ENCODE measurements around the gene CDK18.

The CDK18 gene

GRCh38 chr1:205541161-205541886 lies 36.9 kb downstream of the CDK18 start:
- no peaks in the 10 kb centered on the region for H3K36me3 ChIP-seq
- H3K27me3 ChIP-seq, result no peaks in the 10 kb centered on the region
- no peak for TF ChIP-seq CTCF (IDR thresholded peaks at IDR 0.05; ENCODE audit: low read depth, low read length)

GRCh38 chr1:205542367-205542766 lies 37.9 kb downstream of the CDK18 start:
- peak; percentile 1 for DNase-seq
- H3K4me1 ChIP-seq, result no peaks in the 10 kb centered on the region
- H3K4me3 ChIP-seq (ENCODE audit: low read depth, low read length), result no peak overlapping the region
- H3K9me3 ChIP-seq, result no peaks in the 10 kb centered on the region
- no peaks in the 10 kb centered on the region for H3K36me3 ChIP-seq
- TF ChIP-seq CTCF (IDR thresholded peaks at IDR 0.05; ENCODE audit: low read depth, low read length), result no peak
- H3K27me3 ChIP-seq, result no peaks in the 10 kb centered on the region

More at GRCh38 chr1:205541161-205541886, 36.9 kb downstream of the CDK18 start:
- H3K9me3 ChIP-seq, result no peaks in the 10 kb centered on the region
- H3K4me3 ChIP-seq (ENCODE audit: low read depth, low read length), result no peak overlapping the region
- H3K4me1 ChIP-seq, result no peaks in the 10 kb centered on the region
- DNase-seq, result peak; percentile 0

GRCh38 chr1:205543351-205544301 lies 39.2 kb downstream of the CDK18 start:
- H3K9me3 ChIP-seq, result no peaks in the 10 kb centered on the region
- H3K27me3 ChIP-seq, result no peaks in the 10 kb centered on the region
- H3K36me3 ChIP-seq, result no peaks in the 10 kb centered on the region
- TF ChIP-seq CTCF (IDR thresholded peaks at IDR 0.05; ENCODE audit: low read depth, low read length), result no peak
- H3K4me1 ChIP-seq, result no peaks in the 10 kb centered on the region
- H3K4me3 ChIP-seq (ENCODE audit: low read depth, low read length), result peak overlapping the region; percentile 43
- DNase-seq, result peak; percentile 70

GRCh38 chr1:205545001-205545919 lies 40.8 kb downstream of the CDK18 start:
- Histone ChIP-seq H3K36me3 (no peaks in the 10 kb centered on the region), H3K9me3 (no peaks in the 10 kb centered on the region), H3K4me1 (no peaks in the 10 kb centered on the region), H3K27me3 (no peaks in the 10 kb centered on the region), H3K4me3 (ENCODE audit: low read depth, low read length) (no peak overlapping the region)
- TF ChIP-seq CTCF (IDR thresholded peaks at IDR 0.05; ENCODE audit: low read depth, low read length), result no peak
- no peak for DNase-seq

- H3K4me3 ChIP-seq (ENCODE audit: low read depth, low read length), result no peak overlapping the region
- H3K9me3 ChIP-seq, result no peaks in the 10 kb centered on the region
- DNase-seq, result no peak
- H3K36me3 ChIP-seq, result no peaks in the 10 kb centered on the region
- no peaks in the 10 kb centered on the region for H3K27me3 ChIP-seq
- no peak for TF ChIP-seq CTCF (IDR thresholded peaks at IDR 0.05; ENCODE audit: low read depth, low read length)
- H3K4me1 ChIP-seq, result no peaks in the 10 kb centered on the region
These were observed 41.5 kb downstream of the CDK18 start for GRCh38 chr1:205545991-205546390.

All from BE2C (cell line).